Measurements from ENCODE around the gene GFRA1.

GFRA1 gene

GRCh38 chr10:116146372-116147140, 126.5 kb downstream of the GFRA1 start:
- DNase-seq: no peak
- no peak overlapping the region for H3K4me3 ChIP-seq (ENCODE audit: low read depth, low read length)
- no peak for TF ChIP-seq CTCF (IDR thresholded peaks at IDR 0.05; ENCODE audit: low read depth, low read length)
- no peaks in the 10 kb centered on the region for H3K36me3 ChIP-seq
- H3K4me1 ChIP-seq: no peaks in the 10 kb centered on the region
- H3K27me3 ChIP-seq: no peaks in the 10 kb centered on the region
- H3K9me3 ChIP-seq: no peaks in the 10 kb centered on the region

- TF ChIP-seq CTCF (IDR thresholded peaks at IDR 0.05; ENCODE audit: low read depth, low read length): no peak
- Histone ChIP-seq H3K36me3 (no peaks in the 10 kb centered on the region), H3K27me3 (no peaks in the 10 kb centered on the region), H3K4me1 (no peaks in the 10 kb centered on the region), H3K9me3 (no peaks in the 10 kb centered on the region), H3K4me3 (ENCODE audit: low read depth, low read length) (no peak overlapping the region)
- DNase-seq: no peak
Observed at GRCh38 chr10:116143673-116144222, 129.3 kb downstream of the GFRA1 start.

GRCh38 chr10:116141855-116142254, 131.2 kb downstream of the GFRA1 start:
- DNase-seq: no peak
- no peak for TF ChIP-seq CTCF (IDR thresholded peaks at IDR 0.05; ENCODE audit: low read depth, low read length)
- Histone ChIP-seq H3K4me3 (ENCODE audit: low read depth, low read length) (no peak overlapping the region), H3K36me3 (no peaks in the 10 kb centered on the region), H3K4me1 (no peaks in the 10 kb centered on the region), H3K27me3 (no peaks in the 10 kb centered on the region), H3K9me3 (no peaks in the 10 kb centered on the region)

GRCh38 chr10:116141246-116141645, 131.8 kb downstream of the GFRA1 start:
- TF ChIP-seq CTCF (IDR thresholded peaks at IDR 0.05; ENCODE audit: low read depth, low read length): no peak
- no peak for DNase-seq
- Histone ChIP-seq H3K4me3 (ENCODE audit: low read depth, low read length) (no peak overlapping the region), H3K36me3 (no peaks in the 10 kb centered on the region), H3K4me1 (no peaks in the 10 kb centered on the region), H3K9me3 (no peaks in the 10 kb centered on the region), H3K27me3 (no peaks in the 10 kb centered on the region)

- no peak for TF ChIP-seq CTCF (IDR thresholded peaks at IDR 0.05; ENCODE audit: low read depth, low read length)
Observed at GRCh38 chr10:116139886-116140285, 133.1 kb downstream of the GFRA1 start.

GRCh38 chr10:116138897-116139296, 134.1 kb downstream of the GFRA1 start:
- Histone ChIP-seq H3K4me3 (ENCODE audit: low read depth, low read length) (no peak overlapping the region), H3K4me1 (no peaks in the 10 kb centered on the region), H3K36me3 (no peaks in the 10 kb centered on the region), H3K27me3 (no peaks in the 10 kb centered on the region), H3K9me3 (no peaks in the 10 kb centered on the region)
- DNase-seq: no peak
- no peak for TF ChIP-seq CTCF (IDR thresholded peaks at IDR 0.05; ENCODE audit: low read depth, low read length)

More at GRCh38 chr10:116139886-116140285, 133.1 kb downstream of the GFRA1 start:
- no peak for DNase-seq
- no peak overlapping the region for H3K4me3 ChIP-seq (ENCODE audit: low read depth, low read length)
- H3K9me3 ChIP-seq: no peaks in the 10 kb centered on the region
- H3K27me3 ChIP-seq: no peaks in the 10 kb centered on the region
- no peaks in the 10 kb centered on the region for H3K36me3 ChIP-seq
- H3K4me1 ChIP-seq: no peaks in the 10 kb centered on the region

All from BE2C (cell line).